GM18508 (cell line): ENCODE measurements around the gene MVB12B.

ENCODE experiments used
- ATAC-seq: cut with Tn5 transposase; IDR thresholded peaks from one replicate; pipeline ENCODE4 v1.9.1; 2021; ENCODE audit warnings: moderate number of reproducible peaks; ENCODE audit not compliant: insufficient read depth, unreplicated experiment

The MVB12B gene

GRCh38 chr9:126399789-126400188, 73.2 kb downstream of the MVB12B start:
- no peak for ATAC-seq

GRCh38 chr9:126400571-126400970, 73.9 kb downstream of the MVB12B start:
- no peak for ATAC-seq

- no peak for ATAC-seq
Measured at GRCh38 chr9:126401107-126401506, 74.5 kb downstream of the MVB12B start.

GRCh38 chr9:126401581-126401980, 75.0 kb downstream of the MVB12B start:
- no peak for ATAC-seq

- ATAC-seq, result no peak
Measured at GRCh38 chr9:126403397-126403796, 76.8 kb downstream of the MVB12B start.

GRCh38 chr9:126404459-126404858, 77.8 kb downstream of the MVB12B start:
- no peak for ATAC-seq

GRCh38 chr9:126406075-126406667, 79.5 kb downstream of the MVB12B start:
- ATAC-seq, result no peak

GRCh38 chr9:126407114-126407870, 80.7 kb downstream of the MVB12B start:
- ATAC-seq, result no peak

- ATAC-seq, result no peak
Measured at GRCh38 chr9:126408004-126408403, 81.4 kb downstream of the MVB12B start.

GRCh38 chr9:126410229-126410628, 83.6 kb downstream of the MVB12B start:
- no peak for ATAC-seq

- ATAC-seq, result peak; percentile 44
Measured at GRCh38 chr9:126411225-126411947, 84.8 kb downstream of the MVB12B start.

- no peak for ATAC-seq
Measured at GRCh38 chr9:126411948-126412284, 85.3 kb downstream of the MVB12B start.

- no peak for ATAC-seq
Measured at GRCh38 chr9:126412905-126413304, 86.3 kb downstream of the MVB12B start.

GRCh38 chr9:126413391-126414068, 86.9 kb downstream of the MVB12B start:
- ATAC-seq, result no peak

GRCh38 chr9:126415741-126416370, 89.2 kb downstream of the MVB12B start:
- ATAC-seq, result no peak

- ATAC-seq, result no peak
Measured at GRCh38 chr9:126417043-126417442, 90.4 kb downstream of the MVB12B start.

- no peak for ATAC-seq
Measured at GRCh38 chr9:126417684-126418083, 91.1 kb downstream of the MVB12B start.

GRCh38 chr9:126418608-126419007, 92.0 kb downstream of the MVB12B start:
- ATAC-seq, result no peak

- no peak for ATAC-seq
Measured at GRCh38 chr9:126419475-126419874, 92.8 kb downstream of the MVB12B start.

- no peak for ATAC-seq
Measured at GRCh38 chr9:126420135-126420534, 93.5 kb downstream of the MVB12B start.
